GM12873 (cell line): ENCODE data around the gene IPCEF1.

Experiments
- CTCF ChIP-seq: IDR thresholded peaks from 2 replicates; pipeline ENCODE4 v1.5.1; 2012; ENCODE audit warnings: low read depth, mild to moderate bottlenecking, moderate library complexity, low read length, control low read depth; ENCODE audit not compliant: insufficient read depth; ENCODE audit errors: missing control alignments

IPCEF1 gene

GRCh38 chr6:154242617-154243357 is 113.8 kb downstream of the IPCEF1 start:
- TF ChIP-seq CTCF = no peak

GRCh38 chr6:154241581-154241980 is 115.0 kb downstream of the IPCEF1 start:
- TF ChIP-seq CTCF = no peak

- TF ChIP-seq CTCF = no peak
Measured at GRCh38 chr6:154239392-154239791, 117.2 kb downstream of the IPCEF1 start.

GRCh38 chr6:154238831-154239230 is 117.8 kb downstream of the IPCEF1 start:
- no peak for TF ChIP-seq CTCF

GRCh38 chr6:154236646-154237301 is 119.8 kb downstream of the IPCEF1 start:
- no peak for TF ChIP-seq CTCF

GRCh38 chr6:154234019-154234772 is 122.4 kb downstream of the IPCEF1 start:
- no peak for TF ChIP-seq CTCF

GRCh38 chr6:154233383-154233782 is 123.2 kb downstream of the IPCEF1 start:
- no peak for TF ChIP-seq CTCF
